Urothelium cell line (cell line): ENCODE results near the gene TMED6.

Experiments
- DNase-seq: peaks from one replicate; pipeline ENCODE4 v3.0.0; 2011; ENCODE audit warnings: low spot score, mixed read lengths
- FAIRE-seq: peaks from 2 replicates; lab custom pipeline; 2011; peaks lifted over from hg19 to GRCh38; lab: Jason Lieb, UNC

The TMED6 gene

GRCh38 chr16:69351309-69352027, at the start of gene TMED6:
TMED6 (minus strand) TSS chr16:69351786; CDS start chr16:69351753, 33 bp downstream.
- FAIRE-seq = no peak
- no peak for DNase-seq

- no peak for DNase-seq
- FAIRE-seq = no peak
Measured at GRCh38 chr16:69399361-69399760, 47.8 kb upstream of the TMED6 start.

GRCh38 chr16:69397821-69398521, 46.4 kb upstream of the TMED6 start:
- FAIRE-seq = no peak
- DNase-seq = peak; percentile 68

DNA sequence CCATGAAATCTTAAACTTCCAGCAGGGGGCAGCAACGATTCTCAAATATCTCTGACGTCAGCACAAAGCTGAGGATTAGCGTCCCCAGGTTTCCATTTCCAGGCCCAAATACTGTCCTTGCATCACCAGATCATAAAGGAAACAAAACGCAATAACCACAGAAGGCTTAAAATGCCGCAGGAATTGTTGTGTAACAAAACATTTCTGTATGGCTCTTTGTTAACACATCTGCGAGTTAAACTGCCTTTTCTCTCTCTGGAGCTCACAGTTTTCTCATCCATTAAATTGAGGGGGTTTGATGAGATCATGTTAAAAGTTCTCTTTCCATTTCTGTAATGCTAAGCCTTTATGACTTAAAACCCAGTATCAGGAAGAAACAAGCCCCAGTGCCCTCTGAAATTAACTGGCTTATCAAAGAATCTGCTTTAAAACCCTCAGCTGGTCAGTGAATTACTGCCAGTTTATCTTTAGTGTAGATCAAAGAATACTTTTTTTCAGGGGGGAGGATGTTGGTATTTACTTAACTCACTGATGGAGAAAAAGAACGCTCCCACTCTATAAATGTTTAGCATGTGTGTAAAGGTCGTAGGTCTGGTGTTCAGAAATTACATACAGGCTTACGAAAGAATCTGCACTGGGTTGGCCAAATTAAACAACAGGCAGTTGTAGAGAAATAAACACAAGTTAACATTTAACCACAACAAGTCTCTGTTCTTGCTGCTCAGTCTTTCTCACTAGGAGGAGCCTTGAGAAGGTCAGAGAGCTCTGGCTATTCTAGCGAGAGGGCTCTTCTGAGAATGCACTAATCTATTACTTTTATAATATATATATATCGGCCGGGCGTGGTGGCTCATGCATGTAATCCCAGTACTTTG, 44.8 kb upstream of the TMED6 start:
- FAIRE-seq (no peak), DNase-seq (peak; percentile 70)

DNA sequence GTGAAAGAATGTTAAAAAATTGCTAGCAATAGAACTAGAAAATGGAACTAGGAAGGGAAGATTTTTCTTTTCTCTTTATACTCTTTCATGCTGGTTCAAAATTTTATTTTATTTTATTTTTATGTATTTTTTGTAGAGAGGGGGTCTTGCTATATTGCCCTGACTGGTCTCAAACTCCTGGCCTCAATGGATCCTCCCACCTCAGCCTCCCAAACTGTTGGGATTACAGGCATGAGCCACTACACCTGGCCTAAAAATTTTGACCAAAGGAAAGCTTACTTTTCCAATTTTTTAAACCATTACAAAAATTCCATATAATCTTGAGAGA, 44.2 kb upstream of the TMED6 start:
- FAIRE-seq (no peak), DNase-seq (no peak)

DNA sequence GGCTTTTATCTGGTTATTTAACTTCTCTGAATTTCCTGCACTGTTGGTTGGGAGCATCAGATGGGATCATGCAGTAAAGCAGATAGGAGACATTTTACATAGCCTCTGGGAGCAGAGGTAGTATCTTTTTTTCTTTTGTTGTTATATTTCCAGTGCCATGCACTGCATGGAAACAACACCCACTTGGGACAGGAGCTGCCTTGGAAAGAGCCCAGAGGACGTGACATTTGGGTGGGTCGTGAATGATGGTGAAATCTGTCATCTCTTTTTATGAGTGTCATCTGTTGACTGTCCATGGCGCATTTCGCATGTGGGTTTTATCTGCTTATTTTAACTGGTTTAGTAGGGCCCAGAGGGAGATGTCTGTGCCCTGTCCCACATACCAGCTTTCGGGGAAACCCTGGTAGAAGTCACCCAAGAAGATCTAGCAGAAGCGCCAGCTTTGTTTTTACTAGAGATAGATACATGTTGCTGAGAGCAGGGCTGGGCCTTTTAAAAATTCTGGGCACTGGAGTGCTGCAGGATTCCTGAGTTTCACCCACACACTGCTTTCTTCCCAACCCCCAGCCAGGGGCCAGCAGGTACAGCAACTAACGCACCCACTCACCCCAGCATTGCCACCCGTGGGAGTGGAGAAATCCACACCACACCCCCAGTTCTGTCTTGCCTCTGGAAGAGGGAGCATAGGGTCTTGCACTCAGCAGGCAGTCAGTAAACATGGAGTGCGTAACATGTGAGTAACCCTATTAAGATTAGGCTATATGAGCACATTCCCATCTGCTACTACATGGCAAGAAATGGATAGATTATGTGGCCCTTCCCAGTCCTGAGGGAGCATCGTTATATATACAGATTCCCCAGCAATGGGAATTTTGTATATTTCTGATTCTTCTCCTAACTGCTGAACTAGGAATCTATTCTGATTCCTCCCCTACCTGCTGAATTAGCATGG, 42.6 kb upstream of the TMED6 start:
- DNase-seq (no peak), FAIRE-seq (no peak)

GRCh38 chr16:69386596-69386995, 35.0 kb upstream of the TMED6 start:
- FAIRE-seq = no peak

GRCh38 chr16:69384974-69385373, 33.4 kb upstream of the TMED6 start:
- no peak for FAIRE-seq

More at GRCh38 chr16:69386596-69386995, 35.0 kb upstream of the TMED6 start:
- DNase-seq = no peak

DNA sequence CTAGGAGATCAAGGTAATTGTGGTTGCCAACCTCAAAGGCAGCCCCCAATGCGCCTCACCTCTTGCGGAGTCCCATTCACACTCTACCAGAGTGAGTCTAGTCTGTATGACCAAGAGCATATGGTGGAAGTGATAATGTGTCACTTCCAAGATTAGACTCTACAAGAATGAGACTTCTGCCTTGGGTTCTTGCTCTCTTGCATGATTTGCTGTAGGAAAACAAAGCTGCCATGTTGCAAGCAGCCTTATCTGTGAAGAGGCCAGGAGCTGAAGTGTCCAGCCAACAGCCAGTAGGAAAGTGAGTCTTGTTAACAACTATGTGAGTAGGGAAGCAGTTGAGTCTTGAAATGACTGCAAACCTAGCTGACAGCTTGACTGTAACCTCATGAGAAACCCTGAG, 30.8 kb upstream of the TMED6 start:
- DNase-seq (no peak), FAIRE-seq (no peak)

More at GRCh38 chr16:69384974-69385373, 33.4 kb upstream of the TMED6 start:
- no peak for DNase-seq

DNA sequence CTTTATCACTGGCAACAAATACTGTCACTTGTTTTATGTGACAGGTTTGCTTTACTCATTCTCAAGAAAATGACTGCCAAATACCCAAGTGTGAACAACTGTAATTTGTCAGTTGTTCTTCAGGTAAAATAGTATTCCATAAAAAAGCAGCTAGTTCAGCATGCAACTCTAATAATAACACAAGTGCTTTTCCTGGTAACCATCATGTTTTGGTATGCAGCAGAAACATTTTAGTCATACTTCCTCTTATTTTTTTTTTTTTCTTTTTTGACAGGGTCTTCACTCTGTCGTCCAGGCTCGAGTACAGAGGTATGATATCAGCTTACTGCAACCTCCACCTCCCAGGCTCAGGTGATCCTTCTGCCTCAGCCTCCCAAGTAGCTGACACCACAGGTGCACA, 29.6 kb upstream of the TMED6 start:
- DNase-seq (no peak), FAIRE-seq (no peak)

DNA sequence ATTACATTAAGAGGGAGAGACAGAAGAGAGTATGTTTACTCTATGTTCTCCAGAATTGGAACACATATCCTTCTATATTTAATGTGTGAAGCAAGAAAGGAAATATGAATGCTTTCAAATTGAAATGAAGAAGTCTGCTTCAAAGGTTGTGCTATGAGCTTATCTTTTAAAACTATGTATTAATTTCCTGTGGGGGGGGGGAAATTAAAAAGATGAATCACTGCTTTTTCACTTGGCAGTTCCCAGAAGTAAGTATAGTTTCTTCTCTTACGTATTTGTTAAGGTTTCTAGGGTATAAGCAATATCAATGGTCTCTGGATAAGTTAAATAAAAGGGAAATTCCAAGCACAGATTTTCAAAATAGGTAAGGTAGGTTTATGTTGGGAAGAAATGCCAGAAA, 27.2 kb upstream of the TMED6 start:
- DNase-seq = no peak
- no peak for FAIRE-seq

- FAIRE-seq (no peak), DNase-seq (no peak)
Measured at GRCh38 chr16:69378036-69378435, 26.4 kb upstream of the TMED6 start.

GRCh38 chr16:69376393-69377059, 24.9 kb upstream of the TMED6 start:
- DNase-seq (no peak), FAIRE-seq (no peak)

GRCh38 chr16:69373019-69373418, 21.4 kb upstream of the TMED6 start:
- no peak for DNase-seq
- FAIRE-seq = no peak

DNA sequence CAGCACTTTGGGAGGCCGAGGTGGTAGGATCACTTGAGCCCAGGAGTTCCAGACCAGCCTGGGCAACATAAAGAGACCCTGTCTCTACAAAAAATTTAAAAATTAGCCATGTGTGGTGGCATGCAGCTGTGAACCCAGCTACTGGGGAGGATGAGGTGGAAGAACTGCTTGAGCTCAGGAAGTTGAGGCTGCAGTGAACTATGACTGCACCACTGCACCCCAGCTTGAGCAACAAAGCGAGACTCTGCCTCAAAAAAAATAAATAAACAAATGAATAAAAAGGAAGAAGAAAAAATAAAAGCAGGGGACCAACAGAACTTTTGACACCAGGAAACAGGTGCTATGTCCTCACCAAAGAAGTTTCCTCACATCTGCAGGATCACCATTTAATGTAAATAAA, 20.0 kb upstream of the TMED6 start:
- FAIRE-seq (no peak), DNase-seq (no peak)

GRCh38 chr16:69368866-69369265, 17.3 kb upstream of the TMED6 start:
- FAIRE-seq (no peak), DNase-seq (no peak)

- DNase-seq = no peak
- no peak for FAIRE-seq
Measured at GRCh38 chr16:69367980-69368379, 16.4 kb upstream of the TMED6 start.

- no peak for FAIRE-seq
- DNase-seq = no peak
Measured at GRCh38 chr16:69366431-69366830, 14.8 kb upstream of the TMED6 start.

DNA sequence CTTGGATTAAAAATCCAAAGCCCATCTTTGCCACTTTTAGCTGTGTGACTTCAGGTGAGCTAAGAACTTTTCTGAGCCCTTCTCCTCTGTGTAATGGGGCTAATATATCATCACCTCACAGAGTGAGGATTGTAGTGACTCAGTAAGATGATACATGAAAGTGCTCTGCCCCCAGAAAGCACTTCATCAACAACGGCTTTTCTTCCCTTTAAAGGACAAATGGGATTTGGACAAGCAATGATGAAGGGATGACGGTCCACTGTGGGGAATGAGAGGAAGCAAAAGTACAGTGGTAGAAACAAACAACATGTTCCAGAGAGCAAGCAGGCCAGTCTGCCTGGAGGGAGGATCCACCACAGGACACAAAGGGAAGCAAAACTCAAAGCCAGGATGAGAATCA, 14.3 kb upstream of the TMED6 start:
- DNase-seq (no peak), FAIRE-seq (no peak)

DNA sequence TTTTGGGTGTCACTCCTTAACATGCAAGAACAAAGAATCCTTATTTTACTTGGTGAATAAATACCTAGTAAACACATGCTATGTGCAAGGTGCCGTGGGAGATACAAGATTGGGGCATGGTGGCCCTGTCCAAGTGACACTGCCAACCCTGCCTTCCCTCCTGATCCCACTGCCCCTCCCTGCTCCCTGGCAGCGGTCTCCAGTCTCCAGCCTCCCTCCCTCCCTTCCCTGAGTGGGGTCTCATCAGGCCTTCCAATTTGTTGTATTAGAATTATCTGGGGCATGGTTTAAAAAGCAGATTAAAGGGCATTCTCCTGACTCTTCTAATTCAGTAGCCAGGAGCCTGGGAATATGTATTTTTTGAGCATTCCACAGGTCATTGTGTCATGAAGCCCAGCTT, 12.5 kb upstream of the TMED6 start:
- no peak for FAIRE-seq
- no peak for DNase-seq
